ENCODE measurements around the gene POU3F3. TPM values are rescaled to one million over a fixed set of nuclear protein-coding genes. Genes with fewer than 3 reads are reported as not detected.

POU3F3 gene
- polyA plus RNA-seq, 4 donors = 101 to 110 (median 108) TPM

- peak in 2 of 4 donors; percentile 65 to 80 for DNase-seq (ENCODE audit: low read depth in 4 of 4, low spot score in 3 of 4)
Observed at GRCh38 chr2:104872866-104873688, 19.2 kb downstream of the POU3F3 start.

GRCh38 chr2:104873689-104874054 lies 19.8 kb downstream of the POU3F3 start:
- DNase-seq (ENCODE audit: low read depth in 4 of 4, low spot score in 3 of 4) = no peak

GRCh38 chr2:104874230-104874629 lies 20.3 kb downstream of the POU3F3 start:
- DNase-seq (ENCODE audit: low read depth in 4 of 4, low spot score in 3 of 4) = no peak

DNA sequence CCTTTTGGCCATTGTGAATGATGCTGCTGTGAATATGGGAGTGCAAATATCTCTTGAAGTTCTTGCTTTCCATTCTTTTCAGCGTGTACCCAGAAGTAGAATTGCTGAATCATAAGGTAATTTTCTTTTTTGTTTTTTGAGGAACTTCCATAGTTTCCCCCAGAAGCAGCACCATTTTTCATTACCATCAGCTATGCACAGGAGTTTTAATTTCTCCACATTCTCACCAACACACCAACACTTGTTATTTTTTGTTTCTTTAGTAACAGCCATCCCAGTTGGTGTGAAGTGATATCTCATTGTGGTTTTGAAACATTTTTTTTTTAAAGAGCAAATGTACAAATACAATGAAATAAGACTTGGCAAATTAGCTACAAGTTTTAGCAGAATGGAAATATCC lies 21.3 kb downstream of the POU3F3 start:
- no peak for DNase-seq (ENCODE audit: low read depth in 4 of 4, low spot score in 3 of 4)

- no peak for DNase-seq (ENCODE audit: low read depth in 4 of 4, low spot score in 3 of 4)
Observed at GRCh38 chr2:104876606-104877570, 23.0 kb downstream of the POU3F3 start.

- DNase-seq (ENCODE audit: low read depth in 4 of 4, low spot score in 3 of 4) = no peak
Observed at GRCh38 chr2:104878863-104879512, 25.1 kb downstream of the POU3F3 start.

DNA sequence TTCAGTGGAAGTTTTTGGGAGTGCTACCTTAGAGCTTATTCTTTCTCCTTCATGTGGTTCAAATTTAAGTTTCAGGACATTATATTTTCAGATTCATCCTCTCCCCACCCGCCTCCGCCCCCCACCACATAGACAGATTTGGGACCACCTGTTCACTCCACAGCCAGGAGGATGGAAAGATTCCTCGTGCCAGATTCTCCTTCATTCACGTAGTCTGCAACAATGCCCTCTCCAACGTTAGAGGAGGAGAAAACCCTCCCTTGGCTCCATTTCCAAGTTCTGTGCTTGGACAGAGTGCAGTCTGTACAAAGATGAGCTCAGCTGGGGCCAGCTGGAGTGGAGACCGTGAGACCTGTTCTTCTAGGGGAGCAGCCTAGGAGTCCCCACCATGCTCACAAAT lies 26.2 kb downstream of the POU3F3 start:
- no peak for DNase-seq (ENCODE audit: low read depth in 4 of 4, low spot score in 3 of 4)

- no peak for DNase-seq (ENCODE audit: low read depth in 4 of 4, low spot score in 3 of 4)
Observed at GRCh38 chr2:104883357-104883756, 29.4 kb downstream of the POU3F3 start.

GRCh38 chr2:104885119-104885782 lies 31.3 kb downstream of the POU3F3 start:
- no peak for DNase-seq (ENCODE audit: low read depth in 4 of 4, low spot score in 3 of 4)

DNA sequence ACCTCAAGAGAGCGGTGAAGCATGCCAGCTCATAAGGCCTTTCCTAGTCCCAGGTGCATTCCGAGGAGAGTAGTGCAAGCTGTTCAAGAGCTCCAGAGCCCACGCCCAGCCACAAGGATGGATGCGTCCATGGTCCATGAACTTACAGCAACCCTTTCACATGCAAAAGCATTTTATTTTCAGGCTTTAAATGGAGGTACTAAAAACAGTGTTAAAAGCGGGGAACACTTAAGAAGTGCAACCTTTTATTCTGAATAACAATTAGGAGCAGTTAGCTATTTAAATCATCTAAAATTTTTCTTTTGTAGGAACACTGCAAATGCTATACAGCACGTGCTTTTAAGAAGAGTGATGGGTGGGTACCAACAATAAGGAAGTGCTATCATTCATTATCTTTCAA lies 33.8 kb downstream of the POU3F3 start:
- no peak for DNase-seq (ENCODE audit: low read depth in 4 of 4, low spot score in 3 of 4)

- no peak for DNase-seq (ENCODE audit: low read depth in 4 of 4, low spot score in 3 of 4)
Observed at GRCh38 chr2:104888489-104889258, 34.8 kb downstream of the POU3F3 start.

DNA sequence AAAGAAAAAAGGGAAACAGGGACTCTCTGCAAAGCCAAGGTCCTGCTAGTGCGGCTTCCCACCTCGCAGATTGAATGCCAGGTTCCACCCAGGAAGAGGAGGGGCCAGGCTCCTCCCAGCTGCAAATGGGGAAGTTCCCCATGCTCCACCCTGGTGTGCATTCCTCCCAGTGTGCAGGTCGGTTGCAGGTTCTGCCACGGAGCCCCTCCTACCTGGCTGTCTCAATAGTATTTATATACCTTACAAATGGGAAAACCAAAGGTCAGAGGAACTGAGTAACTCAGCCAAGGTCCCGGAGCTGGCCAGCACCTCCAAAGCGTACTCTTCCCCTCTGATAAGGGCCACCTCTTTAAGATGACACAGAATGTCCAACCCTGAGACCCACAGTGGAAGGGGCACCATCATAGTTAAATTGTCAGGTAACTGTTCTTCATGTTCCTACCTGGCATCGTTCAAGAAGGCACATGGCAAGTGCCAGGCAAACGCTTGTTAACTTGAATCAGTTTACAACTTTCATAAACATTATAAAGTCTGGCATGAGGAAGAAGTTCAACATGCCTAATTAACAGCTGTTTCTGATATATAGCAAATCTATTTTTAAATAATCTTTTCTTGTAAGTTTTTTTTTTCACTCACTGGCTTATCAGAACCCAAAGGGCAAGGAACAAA lies 35.5 kb downstream of the POU3F3 start:
- no peak for DNase-seq (ENCODE audit: low read depth in 4 of 4, low spot score in 3 of 4)

GRCh38 chr2:104889960-104890684 lies 36.2 kb downstream of the POU3F3 start:
- DNase-seq (ENCODE audit: low read depth in 4 of 4, low spot score in 3 of 4) = no peak

DNA sequence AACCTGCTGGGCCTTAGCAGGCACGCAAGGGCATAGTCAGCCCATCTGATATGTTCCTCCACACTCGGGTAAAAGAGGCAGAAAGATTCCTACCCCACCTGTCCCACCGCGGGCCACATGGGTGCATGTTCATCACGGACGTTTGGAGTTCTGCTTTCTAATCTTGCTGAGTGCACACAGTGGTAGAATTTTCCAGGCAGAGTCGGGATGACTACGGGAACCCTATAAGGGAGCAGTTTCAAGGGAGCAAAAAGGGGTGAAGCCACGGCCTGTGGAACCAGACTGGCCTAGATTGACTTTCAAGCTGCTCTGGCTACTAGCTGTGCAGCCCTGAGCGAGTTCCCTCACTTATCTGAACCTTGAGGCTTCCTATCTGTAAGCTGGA lies 36.8 kb downstream of the POU3F3 start:
- no peak for DNase-seq (ENCODE audit: low read depth in 4 of 4, low spot score in 3 of 4)

GRCh38 chr2:104891145-104891544 lies 37.2 kb downstream of the POU3F3 start:
- DNase-seq (ENCODE audit: low read depth in 4 of 4, low spot score in 3 of 4) = no peak

GRCh38 chr2:104896446-104896845 lies 42.5 kb downstream of the POU3F3 start:
- no peak for DNase-seq (ENCODE audit: low read depth in 4 of 4, low spot score in 3 of 4)

DNA sequence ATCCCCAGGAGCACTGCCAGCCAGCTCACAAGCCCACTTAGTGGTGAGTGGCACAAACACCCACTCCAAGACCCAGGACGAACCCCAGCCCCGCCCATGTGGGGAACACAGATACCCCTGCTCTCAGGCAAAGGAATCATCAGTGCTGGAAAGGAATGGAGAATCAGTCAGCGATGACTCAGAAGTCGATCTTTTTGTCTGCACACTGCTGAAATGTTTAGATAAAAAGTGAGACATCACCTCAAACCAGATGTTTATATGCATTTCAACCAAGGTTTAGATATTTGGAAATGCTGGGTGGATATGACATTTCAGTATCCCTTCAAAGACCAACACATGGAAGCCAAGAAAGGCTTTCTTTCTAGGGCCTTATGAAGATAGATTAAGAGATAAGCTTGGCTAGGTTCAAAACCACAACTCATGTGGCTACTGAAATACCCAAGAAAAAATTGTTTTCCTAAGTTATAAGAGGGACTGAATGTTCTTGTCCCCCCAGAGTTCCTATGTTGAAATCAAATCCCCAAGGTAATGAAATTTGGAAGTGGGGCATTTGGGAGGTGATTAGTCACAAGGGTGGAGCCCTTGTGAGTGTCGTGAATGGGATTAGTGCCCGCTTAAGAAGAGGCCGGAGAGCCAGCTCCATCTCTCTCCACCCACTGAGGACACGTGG lies 43.7 kb downstream of the POU3F3 start:
- DNase-seq (ENCODE audit: low read depth in 4 of 4, low spot score in 3 of 4) = no peak

DNA sequence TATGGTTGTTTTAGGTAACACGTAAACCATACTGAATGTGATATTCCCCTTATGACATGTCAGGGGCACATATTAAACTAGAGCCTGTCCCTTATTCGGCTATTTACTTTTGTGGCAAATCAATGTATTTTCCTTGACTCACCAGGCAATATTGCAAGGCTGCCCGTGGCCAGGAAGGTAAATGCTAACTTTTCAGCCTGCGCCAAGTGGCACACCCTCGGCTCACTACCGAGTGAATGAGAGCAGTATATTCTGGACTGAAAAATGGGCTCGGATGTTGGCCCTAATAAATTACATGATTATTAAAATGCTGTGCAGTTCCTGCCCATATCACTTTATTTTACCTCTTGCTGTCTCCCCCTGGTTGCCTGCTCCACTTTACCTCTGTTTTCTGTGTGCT lies 46.7 kb downstream of the POU3F3 start:
- no peak for DNase-seq (ENCODE audit: low read depth in 4 of 4, low spot score in 3 of 4)

Data from right renal pelvis (tissue), 4 donors.